ENCODE data around the gene CCNB2.

DNA sequence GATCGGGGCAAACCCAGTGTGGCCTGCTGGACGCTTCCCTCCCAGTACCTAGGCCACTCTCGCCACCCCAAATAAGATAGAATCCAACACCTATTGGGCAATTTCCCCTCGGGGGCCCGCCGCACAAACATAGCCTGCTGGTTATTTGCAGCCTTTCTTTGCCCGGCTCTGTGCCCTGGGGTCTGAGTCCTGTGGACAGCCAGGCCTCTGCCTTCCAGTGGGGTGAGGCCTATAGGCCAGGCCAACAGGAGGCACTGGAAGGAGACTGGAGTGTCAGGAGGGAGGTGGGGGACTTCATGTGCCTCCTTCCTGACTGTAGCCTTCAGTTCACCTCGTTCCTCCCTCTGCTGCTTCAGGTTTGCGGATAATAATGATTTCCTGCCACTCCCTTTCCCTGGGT lies 54.3 kb downstream of the CCNB2 start:
- TF ChIP-seq JUND (IDR thresholded peaks at IDR 0.05; ENCODE audit: low read depth, low read length) (no peak), MTA2 (IDR thresholded peaks at IDR 0.05; ENCODE audit: low read depth) (no peak), CTCF (IDR thresholded peaks at IDR 0.05 in 2 of 3, conservative IDR thresholded peaks at IDR 0.05 in 1 of 3; ENCODE audit: control insufficient read depth in 2 of 3, extremely low read depth in 1 of 3, insufficient read depth in 1 of 3, low read depth in 3 of 3, low read length in 3 of 3) (no peak), POLR2AphosphoS5 (IDR thresholded peaks at IDR 0.05; ENCODE audit: low read length) (no peak; the same call in 1 of the 2 replicates)

All from GM12878 (cell line).